ENCODE measurements around the gene FANK1.
A peak's percentile ranks its signal among the peaks of the same experiment; 100 is the strongest.

GRCh38 chr10:125868372-125868975 lies 27.9 kb upstream of the FANK1 start:
- TF ChIP-seq CTCF (IDR thresholded peaks at IDR 0.05 in 8 of 11, conservative IDR thresholded peaks at IDR 0.05 in 3 of 11), result peak; percentile 51 to 80 (median 68)
- TF ChIP-seq POLR2AphosphoS5 (IDR thresholded peaks at IDR 0.05), result no peak

Measured in spleen (tissue), 7 donors.